GM18861 (cell line): ENCODE results near the gene PTPRU.

Experiments used
- ATAC-seq: cut with Tn5 transposase; IDR thresholded peaks from one replicate; pipeline ENCODE4 v1.9.1; 2021; ENCODE audit not compliant: unreplicated experiment

Gene PTPRU

GRCh38 chr1:29260531-29260930 lies 24.2 kb downstream of the PTPRU start:
- no peak for ATAC-seq

DNA sequence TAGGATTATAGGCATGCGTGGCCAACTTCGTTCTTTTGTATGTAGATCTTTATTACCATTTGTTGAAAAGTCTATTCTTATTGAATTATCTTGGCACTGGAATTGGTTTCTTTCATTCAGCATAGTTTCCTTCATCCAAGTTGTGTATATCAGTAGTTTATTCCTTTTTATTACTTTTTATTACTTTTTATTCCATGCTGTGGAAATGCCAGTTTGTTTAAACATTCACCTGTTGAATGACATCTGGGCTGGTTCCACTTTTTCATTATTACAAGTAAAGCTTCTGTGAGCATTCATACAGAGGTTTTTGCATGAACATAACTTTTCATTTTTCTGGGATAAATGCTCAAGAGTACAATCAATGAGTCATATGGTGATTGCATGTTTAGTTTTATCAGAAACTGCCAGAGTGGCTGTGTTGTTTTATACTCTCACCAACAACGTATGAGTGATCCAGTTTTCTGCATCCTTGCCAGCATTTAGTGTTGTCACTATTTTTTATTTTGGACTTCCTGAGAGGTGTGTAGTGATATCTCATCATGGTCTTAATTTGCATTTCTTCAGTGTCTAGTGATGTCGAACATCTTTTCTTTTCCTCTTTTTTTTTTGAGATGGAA lies 28.6 kb downstream of the PTPRU start:
- no peak for ATAC-seq

GRCh38 chr1:29266912-29267311 lies 30.6 kb downstream of the PTPRU start:
- ATAC-seq = no peak

GRCh38 chr1:29267321-29268070 lies 31.2 kb downstream of the PTPRU start:
- no peak for ATAC-seq

DNA sequence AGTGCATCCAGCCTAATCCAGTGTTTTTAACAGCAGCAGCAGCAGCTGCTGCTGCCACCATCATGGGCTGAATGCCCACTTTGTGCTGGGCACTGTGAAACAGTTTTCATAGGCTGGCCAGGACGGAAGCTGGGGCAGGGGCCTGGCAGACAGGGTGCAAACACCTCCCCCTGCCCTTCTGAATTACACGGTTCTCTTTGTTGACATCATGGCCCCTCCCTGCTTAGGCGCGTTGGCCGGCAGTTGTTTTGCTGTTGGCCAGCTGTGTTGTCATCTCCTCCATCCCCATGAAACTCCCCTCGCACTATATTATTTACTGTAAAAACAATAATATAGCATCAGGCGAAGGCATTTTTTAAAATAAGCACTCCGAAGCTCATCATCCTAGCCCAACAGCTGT lies 33.1 kb downstream of the PTPRU start:
- no peak for ATAC-seq

DNA sequence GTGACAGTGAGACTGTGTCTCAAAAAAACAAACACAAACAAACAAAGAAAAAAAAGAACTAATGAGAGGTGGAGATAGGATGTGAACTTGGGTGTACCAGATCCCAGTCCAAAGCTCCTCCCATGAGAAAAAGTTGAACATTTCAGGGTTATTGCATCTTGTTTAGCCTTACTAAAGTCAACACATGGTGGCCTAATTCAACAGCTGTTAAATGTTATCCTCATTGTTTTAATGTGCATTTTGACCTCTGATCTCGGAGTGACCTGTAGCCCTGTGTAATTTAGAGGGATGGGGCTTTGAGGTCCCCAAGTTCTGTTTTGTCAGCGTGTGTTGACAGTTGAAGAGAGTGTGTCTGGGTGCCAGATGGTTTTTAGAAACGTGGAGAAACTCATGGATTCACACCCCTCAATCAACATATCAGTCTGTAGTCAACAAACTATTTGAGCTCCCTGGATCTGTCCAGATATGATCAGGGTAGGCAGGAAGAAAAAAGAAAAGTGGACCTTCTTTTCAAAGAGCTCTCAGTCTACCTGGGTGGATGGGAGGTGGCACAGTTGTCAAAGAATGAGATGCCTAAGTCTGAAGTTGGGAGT lies 34.7 kb downstream of the PTPRU start:
- no peak for ATAC-seq

GRCh38 chr1:29271724-29272123 lies 35.4 kb downstream of the PTPRU start:
- ATAC-seq = no peak

- ATAC-seq = no peak
Observed at GRCh38 chr1:29272147-29272907, 36.0 kb downstream of the PTPRU start.

DNA sequence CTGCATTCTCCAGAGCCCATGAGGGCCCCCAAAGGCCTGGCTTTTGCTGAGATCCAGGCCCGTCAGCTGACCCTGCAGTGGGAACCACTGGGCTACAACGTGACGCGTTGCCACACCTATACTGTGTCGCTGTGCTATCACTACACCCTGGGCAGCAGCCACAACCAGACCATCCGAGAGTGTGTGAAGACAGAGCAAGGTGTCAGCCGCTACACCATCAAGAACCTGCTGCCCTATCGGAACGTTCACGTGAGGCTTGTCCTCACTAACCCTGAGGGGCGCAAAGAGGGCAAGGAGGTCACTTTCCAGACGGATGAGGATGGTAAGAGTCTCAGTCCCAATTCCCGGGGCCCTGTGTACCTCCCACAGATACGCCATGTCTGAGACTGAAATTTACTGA lies 39.1 kb downstream of the PTPRU start:
- ATAC-seq = no peak

DNA sequence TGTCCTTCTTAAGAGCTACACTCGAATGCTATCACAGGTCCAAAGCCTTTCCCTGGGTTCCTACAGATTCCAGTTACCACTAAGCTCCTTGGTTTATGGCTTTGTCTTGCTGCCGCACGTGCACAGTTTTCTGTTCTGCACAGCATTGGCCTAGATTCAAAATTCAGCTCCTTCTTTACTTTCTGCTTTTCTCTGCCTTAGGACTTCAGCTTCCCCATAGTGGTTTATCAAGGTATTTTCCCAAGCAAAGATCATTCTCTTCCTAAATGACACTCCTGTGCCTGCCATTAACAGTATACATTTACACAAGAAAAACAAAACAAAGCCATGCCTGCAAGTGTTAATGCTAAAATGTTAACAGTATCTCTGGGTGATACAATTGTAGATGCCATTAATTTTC lies 41.8 kb downstream of the PTPRU start:
- no peak for ATAC-seq

- no peak for ATAC-seq
Observed at GRCh38 chr1:29279406-29279805, 43.1 kb downstream of the PTPRU start.

GRCh38 chr1:29279951-29280391 lies 43.6 kb downstream of the PTPRU start:
- ATAC-seq = no peak

DNA sequence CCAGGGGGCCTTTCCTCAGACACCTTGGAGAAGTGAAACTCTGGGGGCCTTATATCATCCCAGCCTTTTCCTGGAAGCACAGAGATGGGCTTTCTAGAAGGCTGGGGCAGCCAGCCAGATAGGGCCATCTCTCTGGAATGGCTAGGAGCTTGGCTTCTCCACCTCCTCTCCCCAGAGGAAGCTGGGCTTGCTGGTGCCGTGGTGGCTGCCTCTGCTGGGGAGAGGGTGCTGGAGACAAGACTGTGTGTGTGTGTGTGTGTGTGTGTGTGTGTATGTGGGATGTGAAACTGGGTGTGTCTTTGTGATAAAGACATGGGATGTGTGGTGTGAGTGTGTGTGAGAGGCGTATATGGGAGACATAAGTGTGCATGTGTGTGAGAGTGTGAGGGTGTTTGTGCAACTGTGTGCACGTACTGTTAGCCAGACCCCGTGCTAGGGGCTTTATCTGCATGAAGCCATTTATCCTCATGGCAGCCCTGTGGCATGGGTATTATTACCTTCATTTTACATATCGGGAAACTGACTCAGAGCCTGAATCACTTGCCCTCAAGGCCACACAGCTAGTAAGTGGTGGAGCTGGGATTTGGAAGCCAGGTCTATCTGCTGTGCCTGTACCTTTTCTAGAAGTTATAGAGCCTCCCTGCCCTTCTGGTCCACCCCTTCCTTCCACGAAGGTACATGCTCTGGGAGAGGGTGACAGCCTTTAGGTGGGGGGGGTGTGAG lies 44.2 kb downstream of the PTPRU start:
- no peak for ATAC-seq

DNA sequence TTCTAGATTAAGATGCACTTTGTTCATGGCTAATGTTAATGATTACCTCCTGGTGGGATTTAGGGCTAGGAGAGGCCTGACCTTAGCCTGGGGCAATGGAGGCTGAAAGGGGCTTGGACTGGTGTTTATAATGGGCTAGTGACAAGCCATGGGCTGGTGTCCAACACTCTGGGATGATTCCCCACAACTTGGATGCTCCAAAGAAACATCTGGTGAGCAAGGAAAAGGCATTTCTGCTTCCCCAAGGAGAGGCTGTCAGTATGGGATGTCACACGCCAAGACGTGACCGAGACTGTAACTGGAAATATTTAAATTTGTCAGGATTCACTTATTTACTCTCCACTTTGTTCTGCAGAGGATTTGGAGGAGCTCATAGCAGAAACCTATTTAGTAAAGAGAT lies 45.2 kb downstream of the PTPRU start:
- no peak for ATAC-seq

- no peak for ATAC-seq
Observed at GRCh38 chr1:29282135-29282923, 46.0 kb downstream of the PTPRU start.

DNA sequence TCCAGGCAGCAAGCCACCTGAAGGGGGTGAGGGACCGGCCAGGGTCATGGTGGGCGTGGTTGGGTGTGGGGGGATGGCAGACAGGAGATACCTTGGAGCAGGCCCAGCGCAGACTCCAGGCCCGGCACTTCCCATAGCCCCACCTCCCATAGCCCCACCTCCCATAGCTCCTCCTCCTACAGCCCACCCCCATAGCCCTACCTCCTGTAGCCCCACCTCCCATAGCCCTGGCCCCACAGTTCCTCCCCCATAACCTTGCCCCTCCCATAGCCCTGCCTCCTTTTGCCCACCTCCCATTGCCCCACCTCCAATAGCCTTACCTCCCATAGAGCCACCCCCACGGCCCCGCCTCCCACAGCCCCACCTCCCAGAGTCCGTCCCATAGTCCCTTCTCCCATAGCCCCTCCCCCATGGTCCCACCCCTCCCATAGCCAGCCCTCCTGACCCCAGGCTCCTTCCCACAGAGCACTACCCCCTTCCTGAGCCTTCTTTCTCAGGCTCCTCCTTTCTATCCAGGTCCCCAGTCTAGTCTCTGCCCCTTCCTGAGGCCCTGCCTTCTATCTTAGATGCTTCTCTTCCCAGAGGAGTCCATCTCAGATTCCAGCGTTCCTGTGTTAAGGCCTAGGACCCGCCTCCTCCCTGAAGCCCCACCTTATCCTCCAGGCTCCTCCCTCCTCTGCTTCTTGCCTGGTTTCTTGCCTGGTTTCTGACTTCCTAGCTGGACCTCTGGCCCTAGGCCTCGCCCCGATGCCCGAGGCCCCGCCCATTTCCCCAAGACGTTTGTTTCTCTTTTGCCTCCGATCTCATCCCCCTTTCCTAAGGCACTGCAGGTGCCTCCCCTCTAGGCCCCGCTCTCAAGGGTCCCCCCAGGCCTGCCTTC lies 46.8 kb downstream of the PTPRU start:
- no peak for ATAC-seq

DNA sequence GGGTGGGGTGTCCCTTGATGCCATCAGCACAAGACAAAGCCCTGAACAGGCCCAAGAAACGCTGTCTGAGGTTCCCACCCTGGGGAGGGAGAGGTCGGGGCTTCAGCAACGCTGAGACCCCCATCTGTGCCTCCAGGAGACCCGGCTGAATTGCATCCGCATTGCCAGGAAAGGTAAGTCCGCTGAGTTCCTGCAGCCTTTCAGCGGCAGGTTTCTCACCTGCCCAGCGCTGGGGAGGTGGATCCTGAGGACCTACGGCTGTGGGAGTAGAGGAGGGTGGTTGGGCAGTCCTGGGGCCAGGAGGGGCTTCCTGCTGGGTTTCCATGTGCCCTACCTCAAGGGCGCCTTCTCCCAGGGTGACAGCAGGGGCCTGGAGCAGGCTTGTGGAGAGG lies 47.5 kb downstream of the PTPRU start:
- no peak for ATAC-seq

- no peak for ATAC-seq
Observed at GRCh38 chr1:29284286-29284960, 48.1 kb downstream of the PTPRU start.
